HEK293T (cell line): ENCODE data around the gene RAE1.
A peak's percentile ranks its signal among the peaks of the same experiment; 100 is the strongest.

Experiments used
- CTCF ChIA-PET: fragments of 350-600 bp; formaldehyde crosslinking; extraction: SDS; loops from one replicate; lab custom pipeline; 2021; ENCODE audit warnings: antibody characterized with exemption, inconsistent platforms; lab: Yijun Ruan, JAX
- POLR2A ChIA-PET: fragments of 350-600 bp; formaldehyde crosslinking; extraction: SDS; loops from one replicate; lab custom pipeline; 2020; ENCODE audit warnings: antibody characterized with exemption, inconsistent platforms; lab: Yijun Ruan, JAX
- DNase-seq: peaks from one replicate; pipeline ENCODE4 v3.0.0; 2012; ENCODE audit warnings: mixed read lengths; ENCODE audit errors: extremely low spot score
- ARNT ChIP-seq: fragments of 450-650 bp; IDR thresholded peaks from 2 replicates; pipeline ENCODE4 v1.6.1; 2017; ENCODE audit warnings: mild to moderate bottlenecking
- BHLHE40 ChIP-seq: fragments of 450-650 bp; IDR thresholded peaks from 2 replicates; pipeline ENCODE4 v1.6.1; 2016; ENCODE audit warnings: mild to moderate bottlenecking, moderate library complexity, borderline replicate concordance
- CTBP1 ChIP-seq: fragments of 450-650 bp; IDR thresholded peaks from 2 replicates; pipeline ENCODE4 v1.6.1; 2016; ENCODE audit warnings: borderline replicate concordance
- ELF4 ChIP-seq: fragments of 450-650 bp; IDR thresholded peaks from 2 replicates; pipeline ENCODE4 v1.6.1; 2017; ENCODE audit warnings: antibody characterized with exemption
- FOXA1 ChIP-seq: fragments of 450-650 bp; IDR thresholded peaks from 2 replicates; pipeline ENCODE4 v1.6.1; 2016; ENCODE audit warnings: mild to moderate bottlenecking
- FOXM1 ChIP-seq: fragments of 450-650 bp; IDR thresholded peaks from 2 replicates; pipeline ENCODE4 v1.6.1; 2017; ENCODE audit warnings: mild to moderate bottlenecking, borderline replicate concordance
- HDGF ChIP-seq: fragments of 450-650 bp; IDR thresholded peaks from 2 replicates; pipeline ENCODE4 v1.6.1; 2017; ENCODE audit warnings: antibody characterized with exemption, borderline replicate concordance
- L3MBTL2 ChIP-seq: fragments of 450-650 bp; conservative IDR thresholded peaks from 2 replicates; pipeline ENCODE4 v1.6.1; 2016; ENCODE audit warnings: mild to moderate bottlenecking
- LEF1 ChIP-seq: fragments of 450-650 bp; IDR thresholded peaks from 2 replicates; pipeline ENCODE4 v1.6.1; 2017; ENCODE audit warnings: mild to moderate bottlenecking, borderline replicate concordance
- NFRKB ChIP-seq: fragments of 450-650 bp; IDR thresholded peaks from 2 replicates; pipeline ENCODE4 v1.6.1; 2016; ENCODE audit warnings: mild to moderate bottlenecking, moderate library complexity
- PKNOX1 ChIP-seq: fragments of 450-650 bp; IDR thresholded peaks from 2 replicates; pipeline ENCODE4 v1.6.1; 2016
- SP1 ChIP-seq: fragments of 450-650 bp; IDR thresholded peaks from 2 replicates; pipeline ENCODE4 v1.6.1; 2017
- SUZ12 ChIP-seq: fragments of 450-650 bp; IDR thresholded peaks from 2 replicates; pipeline ENCODE4 v1.6.1; 2016; ENCODE audit warnings: mild to moderate bottlenecking
- TARDBP ChIP-seq: fragments of 450-650 bp; IDR thresholded peaks from 2 replicates; pipeline ENCODE4 v1.6.1; 2016

RAE1 gene

GRCh38 chr20:57389695-57390603 is 38.9 kb downstream of the RAE1 start:
- POLR2A ChIA-PET: interaction anchor here (0.7 to 2.3 kb wide), 5 partner anchors 12 to 112 kb away, joined by 3 to 6 read pairs (median 5); no protein-coding TSS in a partner anchor

DNA sequence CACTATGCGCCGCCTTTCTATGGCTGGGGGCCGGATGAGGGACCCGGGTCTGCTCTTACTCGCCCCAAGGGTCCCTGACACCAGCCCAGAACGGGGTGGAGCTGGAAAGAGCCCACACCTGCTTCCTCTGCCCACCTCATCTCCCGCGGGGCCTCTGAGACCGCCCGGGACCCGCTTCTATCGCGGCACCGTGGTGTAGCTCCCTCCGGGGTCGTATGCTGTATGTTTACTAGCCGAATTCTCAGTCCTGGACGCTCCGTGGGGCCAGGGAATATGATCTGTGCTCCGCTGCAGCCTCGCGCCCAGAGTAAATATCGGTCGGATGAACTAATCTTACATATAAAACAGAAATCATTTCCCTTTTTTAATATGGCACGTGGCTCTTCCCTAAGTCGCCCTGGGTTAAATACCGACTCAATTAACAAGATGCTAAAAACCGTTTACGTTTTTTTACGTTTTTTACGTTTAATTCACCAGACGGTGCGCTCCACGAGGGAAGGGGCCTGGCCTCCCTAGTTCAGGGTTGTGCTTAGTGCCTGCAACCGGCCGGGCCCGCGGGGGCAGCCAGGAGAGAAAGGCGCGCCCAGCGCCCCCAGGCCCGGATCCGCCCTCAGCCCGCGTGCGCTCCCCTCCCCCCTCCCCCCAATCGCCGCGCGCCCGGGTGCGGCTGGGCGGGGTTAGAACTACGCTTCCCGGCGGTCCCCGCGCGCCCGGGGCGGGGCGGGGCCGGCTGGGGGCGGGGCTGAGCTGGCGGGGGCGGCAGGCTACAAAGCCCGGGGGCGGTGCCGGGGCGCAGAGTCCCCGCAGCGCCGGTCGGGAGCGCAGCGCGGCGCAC is 39.8 kb downstream of the RAE1 start, which contains the start of gene RBM38:
RBM38 (plus strand) TSS at position 793 of the 835 bp plus-strand sequence. CDS start 186 bp downstream, outside the sequence.
- DNase-seq: peak; percentile 95
- POLR2A ChIA-PET: interaction anchor here (0.6 to 2.3 kb wide), 10 partner anchors 11 to 125 kb away, joined by 3 to 6 read pairs (median 4); no protein-coding TSS in a partner anchor
- CTCF ChIA-PET: interaction anchor here (1.6 kb wide), 1 partner anchor 11 kb away, joined by 5 read pairs; no protein-coding TSS in a partner anchor
- no peak for TF ChIP-seq ARNT
- TF ChIP-seq HDGF: no peak
- TF ChIP-seq PKNOX1: no peak
- 0 out of 2 replicates have a peak, but pooled peaks have one; percentile 18 for TF ChIP-seq FOXM1
- no peak for TF ChIP-seq ELF4
- TF ChIP-seq CTBP1: no peak
- no peak for TF ChIP-seq SP1
- peak; percentile 63 for TF ChIP-seq L3MBTL2
- no peak for TF ChIP-seq TARDBP

More at GRCh38 chr20:57389695-57390603, 38.9 kb downstream of the RAE1 start:
- no peak for DNase-seq
- CTCF ChIA-PET: interaction anchor here (1.6 kb wide), 1 partner anchor 10 kb away, joined by 5 read pairs; no protein-coding TSS in a partner anchor
- TF ChIP-seq L3MBTL2: peak; percentile 78; the same call in 1 of the 2 replicates
- no peak for TF ChIP-seq FOXA1

- ChIA-PET POLR2A (interaction anchor here (0.6 to 2.3 kb wide), 8 partner anchors 11 to 124 kb away, joined by 3 to 6 read pairs (median 3); no protein-coding TSS in a partner anchor), CTCF (interaction anchor here (0.6 to 0.7 kb wide), 2 partner anchors 35 to 45 kb away, joined by 3 read pairs; no protein-coding TSS in a partner anchor)
- peak; percentile 26 for DNase-seq
- no peak for TF ChIP-seq ARNT
- no peak for TF ChIP-seq PKNOX1
- TF ChIP-seq TARDBP: no peak
Observed at GRCh38 chr20:57391439-57392301, 40.6 kb downstream of the RAE1 start.

GRCh38 chr20:57392512-57393271 is 41.6 kb downstream of the RAE1 start:
- ChIA-PET POLR2A (interaction anchor here (0.7 to 1.5 kb wide), 2 partner anchors 11 to 20 kb away, joined by 3 read pairs; no protein-coding TSS in a partner anchor), CTCF (interaction anchor here (0.6 to 0.7 kb wide), 2 partner anchors 34 to 46 kb away, joined by 3 read pairs; no protein-coding TSS in a partner anchor)
- DNase-seq: no peak
- TF ChIP-seq SUZ12: no peak
- TF ChIP-seq BHLHE40: no peak
- no peak for TF ChIP-seq HDGF
- no peak for TF ChIP-seq L3MBTL2
- no peak for TF ChIP-seq TARDBP

DNA sequence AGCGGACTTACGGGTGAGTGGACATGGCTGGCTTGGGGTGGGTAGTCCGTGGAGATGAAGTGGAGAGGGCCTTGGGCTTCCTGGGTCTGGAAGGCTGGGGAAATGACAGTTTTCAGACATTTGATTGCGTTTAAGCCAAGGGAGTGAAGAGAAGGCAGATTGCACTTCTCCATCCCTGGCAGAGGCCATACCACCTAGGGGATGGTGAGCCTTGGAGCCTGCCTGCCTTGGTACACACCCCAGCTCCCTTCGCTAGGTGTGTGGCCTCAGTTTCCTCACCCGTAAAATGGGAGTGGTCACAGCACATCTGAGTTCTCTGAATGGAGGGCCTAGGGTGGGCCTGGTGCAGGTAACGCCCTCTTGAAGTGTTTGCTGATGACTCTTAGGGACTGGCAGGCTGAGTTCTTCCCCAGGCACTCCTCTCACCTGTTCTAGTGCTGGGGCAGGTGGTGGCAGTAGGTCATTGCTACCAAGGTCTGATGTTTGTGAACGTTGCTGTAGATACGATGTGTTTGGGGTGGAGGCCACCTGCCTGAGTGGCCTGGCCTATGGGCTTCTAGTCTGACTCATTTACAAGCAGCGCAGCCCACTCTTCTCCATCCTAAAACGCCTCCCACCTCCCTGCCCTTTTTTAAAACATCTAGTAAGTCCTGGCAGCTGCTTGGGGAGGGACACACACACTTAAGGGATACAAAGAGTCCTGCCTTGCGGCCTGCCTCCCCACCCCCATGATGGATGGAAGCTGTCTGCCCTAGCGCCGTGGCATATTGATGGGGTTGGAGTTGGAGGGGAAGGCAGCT is 42.5 kb downstream of the RAE1 start:
- CTCF ChIA-PET: no interaction called here
- TF ChIP-seq BHLHE40 (no peak), ARNT (no peak), LEF1 (no peak), L3MBTL2 (no peak), HDGF (no peak), FOXM1 (no peak), ELF4 (no peak), SP1 (no peak), NFRKB (no peak), CTBP1 (no peak)
- POLR2A ChIA-PET: no interaction called here

More for the DNA sequence above, 42.5 kb downstream of the RAE1 start:
- DNase-seq: no peak
